PC-9 (cell line): Measurements from ENCODE around the gene OLFML1.
A peak's percentile ranks its signal among the peaks of the same experiment; 100 is the strongest.

ENCODE experiments used
- EZH2 ChIP-seq: fragments of 200-600 bp; sonication (generic); IDR thresholded peaks from 2 replicates; pipeline ENCODE4 v1.8.0; 2017; ENCODE audit warnings: antibody characterized with exemption, low read depth
- TF ChIP-seq, protein P1 (sequence below): fragments of 200-600 bp; sonication (generic); conservative IDR thresholded peaks from 2 replicates; pipeline ENCODE4 v1.6.1; 2017; ENCODE audit warnings: mixed run types, antibody characterized with exemption, mild to moderate bottlenecking, moderate library complexity

- TF ChIP-seq, protein P1, sequence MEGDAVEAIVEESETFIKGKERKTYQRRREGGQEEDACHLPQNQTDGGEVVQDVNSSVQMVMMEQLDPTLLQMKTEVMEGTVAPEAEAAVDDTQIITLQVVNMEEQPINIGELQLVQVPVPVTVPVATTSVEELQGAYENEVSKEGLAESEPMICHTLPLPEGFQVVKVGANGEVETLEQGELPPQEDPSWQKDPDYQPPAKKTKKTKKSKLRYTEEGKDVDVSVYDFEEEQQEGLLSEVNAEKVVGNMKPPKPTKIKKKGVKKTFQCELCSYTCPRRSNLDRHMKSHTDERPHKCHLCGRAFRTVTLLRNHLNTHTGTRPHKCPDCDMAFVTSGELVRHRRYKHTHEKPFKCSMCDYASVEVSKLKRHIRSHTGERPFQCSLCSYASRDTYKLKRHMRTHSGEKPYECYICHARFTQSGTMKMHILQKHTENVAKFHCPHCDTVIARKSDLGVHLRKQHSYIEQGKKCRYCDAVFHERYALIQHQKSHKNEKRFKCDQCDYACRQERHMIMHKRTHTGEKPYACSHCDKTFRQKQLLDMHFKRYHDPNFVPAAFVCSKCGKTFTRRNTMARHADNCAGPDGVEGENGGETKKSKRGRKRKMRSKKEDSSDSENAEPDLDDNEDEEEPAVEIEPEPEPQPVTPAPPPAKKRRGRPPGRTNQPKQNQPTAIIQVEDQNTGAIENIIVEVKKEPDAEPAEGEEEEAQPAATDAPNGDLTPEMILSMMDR: peak; percentile 80
- no peak for TF ChIP-seq EZH2
Measured at GRCh38 chr11:7513234-7514098, 28.2 kb downstream of the OLFML1 start, which contains the start of gene PPFIBP2.
